OCI-LY1 (cell line): ENCODE results near the gene ATG7.
"Not testable (repeated sequence)": the region's sequence is repeated elsewhere in the genome, so short reads cannot be mapped to it uniquely, and the experiment has no call there.

Experiments used
- CTCF ChIP-seq: fragments of 200-600 bp; sonication (generic), shearing (Covaris generic); IDR thresholded peaks from 2 replicates; pipeline ENCODE4 v1.5.1; 2017; ENCODE audit warnings: mild to moderate bottlenecking, antibody characterized with exemption, low read length, moderate library complexity, mixed read lengths
- EZH2 ChIP-seq: fragments of 200-600 bp; sonication (generic), shearing (Covaris generic); IDR thresholded peaks from 2 replicates; pipeline ENCODE4 v1.8.0; 2017; ENCODE audit warnings: borderline replicate concordance, mixed run types, mild to moderate bottlenecking, antibody characterized with exemption, low read length, moderate library complexity, mixed read lengths

GRCh38 chr3:11572660-11573059, 300.5 kb downstream of the ATG7 start:
- TF ChIP-seq CTCF, EZH2: not testable (repeated sequence)
